Glutamatergic neuron (in vitro differentiated cells): ENCODE data around the gene MIOX. TPM values are rescaled to one million over a fixed set of nuclear protein-coding genes. Genes with fewer than 3 reads are reported as not detected.
A peak's percentile ranks its signal among the peaks of the same experiment; 100 is the strongest.

Experiments used
- DNase-seq: peaks from one replicate; pipeline ENCODE4 v3.0.0; 2022
- H3K27ac Mint-ChIP-seq: one replicate; pipeline ENCODE4 v1.8.0; 2020; ENCODE audit warnings: mild to moderate bottlenecking, mixed read lengths, inconsistent platforms; ENCODE audit not compliant: unreplicated experiment
- H3K27me3 Mint-ChIP-seq: one replicate; pipeline ENCODE4 v1.8.0; 2020; ENCODE audit warnings: mild to moderate bottlenecking, moderate library complexity, mixed read lengths, inconsistent platforms; ENCODE audit not compliant: unreplicated experiment
- H3K36me3 Mint-ChIP-seq: one replicate; pipeline ENCODE4 v1.8.0; 2020; ENCODE audit warnings: mild to moderate bottlenecking, mixed read lengths, inconsistent platforms; ENCODE audit not compliant: unreplicated experiment
- H3K4me1 Mint-ChIP-seq: one replicate; pipeline ENCODE4 v1.8.0; 2020; ENCODE audit warnings: mild to moderate bottlenecking, low read depth, mixed read lengths, inconsistent platforms; ENCODE audit not compliant: unreplicated experiment
- H3K4me3 Mint-ChIP-seq: one replicate; pipeline ENCODE4 v1.8.0; 2020; ENCODE audit warnings: mild to moderate bottlenecking, mixed read lengths, inconsistent platforms; ENCODE audit not compliant: unreplicated experiment
- H3K9me3 Mint-ChIP-seq: one replicate; pipeline ENCODE4 v1.8.0; 2020; ENCODE audit warnings: mild to moderate bottlenecking, moderate library complexity, mixed read lengths, inconsistent platforms; ENCODE audit not compliant: unreplicated experiment
- total RNA-seq: library from RNA; stranded (reverse); fragmentation: NEBNext Ultra II Directional; extraction: Animal tissue kit (Norgen Biotek cat#: 25700); gene quantifications from one replicate; pipeline ENCODE4 v1.2.1, GENCODE V29; 2021; ENCODE audit not compliant: unreplicated experiment
- TF ChIP-seq, protein P1 (sequence below): fragments of 200-600 bp; sonication (generic); IDR thresholded peaks from one replicate; pipeline ENCODE4 v1.5.0; 2021; ENCODE audit not compliant: partially characterized antibody, unreplicated experiment

The MIOX gene
- total RNA-seq, 1 donor from 2014 or later: 4.0 TPM

DNA sequence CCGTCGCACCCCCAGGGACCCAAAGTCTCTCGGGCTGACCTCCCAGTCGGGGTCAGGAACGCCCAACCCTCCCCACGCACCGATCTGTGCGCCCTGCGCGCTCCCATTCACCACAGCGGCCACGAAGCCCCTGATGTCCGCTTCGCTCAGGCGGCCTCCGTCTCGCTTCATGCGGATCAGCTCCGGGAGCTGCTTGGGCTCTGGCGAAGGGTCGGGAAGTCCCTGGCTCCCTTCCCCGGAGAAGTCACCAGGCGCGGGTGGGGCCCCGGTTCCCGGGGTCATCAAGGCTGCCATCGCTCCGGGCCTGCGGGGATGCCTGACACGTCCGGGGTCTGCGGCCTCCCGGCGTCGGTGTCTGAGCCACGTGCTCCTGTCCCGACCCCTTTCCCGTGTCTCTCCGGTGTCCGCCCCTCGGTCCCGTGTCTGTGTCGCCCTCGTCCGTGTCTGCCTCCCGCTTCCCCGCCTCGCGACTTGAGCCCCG is 42.8 kb downstream of the MIOX start:
- peaks cover 14% of the 10 kb centered on the region for H3K9me3 Mint-ChIP-seq
- H3K4me1 Mint-ChIP-seq: peaks cover 11% of the 10 kb centered on the region
- H3K27ac Mint-ChIP-seq: no peak overlapping the region
- H3K36me3 Mint-ChIP-seq: peaks cover 3% of the 10 kb centered on the region
- peaks cover 28% of the 10 kb centered on the region for H3K27me3 Mint-ChIP-seq
- DNase-seq: no peak
- TF ChIP-seq, protein P1, sequence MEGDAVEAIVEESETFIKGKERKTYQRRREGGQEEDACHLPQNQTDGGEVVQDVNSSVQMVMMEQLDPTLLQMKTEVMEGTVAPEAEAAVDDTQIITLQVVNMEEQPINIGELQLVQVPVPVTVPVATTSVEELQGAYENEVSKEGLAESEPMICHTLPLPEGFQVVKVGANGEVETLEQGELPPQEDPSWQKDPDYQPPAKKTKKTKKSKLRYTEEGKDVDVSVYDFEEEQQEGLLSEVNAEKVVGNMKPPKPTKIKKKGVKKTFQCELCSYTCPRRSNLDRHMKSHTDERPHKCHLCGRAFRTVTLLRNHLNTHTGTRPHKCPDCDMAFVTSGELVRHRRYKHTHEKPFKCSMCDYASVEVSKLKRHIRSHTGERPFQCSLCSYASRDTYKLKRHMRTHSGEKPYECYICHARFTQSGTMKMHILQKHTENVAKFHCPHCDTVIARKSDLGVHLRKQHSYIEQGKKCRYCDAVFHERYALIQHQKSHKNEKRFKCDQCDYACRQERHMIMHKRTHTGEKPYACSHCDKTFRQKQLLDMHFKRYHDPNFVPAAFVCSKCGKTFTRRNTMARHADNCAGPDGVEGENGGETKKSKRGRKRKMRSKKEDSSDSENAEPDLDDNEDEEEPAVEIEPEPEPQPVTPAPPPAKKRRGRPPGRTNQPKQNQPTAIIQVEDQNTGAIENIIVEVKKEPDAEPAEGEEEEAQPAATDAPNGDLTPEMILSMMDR: no peak
- H3K4me3 Mint-ChIP-seq: no peak overlapping the region

DNA sequence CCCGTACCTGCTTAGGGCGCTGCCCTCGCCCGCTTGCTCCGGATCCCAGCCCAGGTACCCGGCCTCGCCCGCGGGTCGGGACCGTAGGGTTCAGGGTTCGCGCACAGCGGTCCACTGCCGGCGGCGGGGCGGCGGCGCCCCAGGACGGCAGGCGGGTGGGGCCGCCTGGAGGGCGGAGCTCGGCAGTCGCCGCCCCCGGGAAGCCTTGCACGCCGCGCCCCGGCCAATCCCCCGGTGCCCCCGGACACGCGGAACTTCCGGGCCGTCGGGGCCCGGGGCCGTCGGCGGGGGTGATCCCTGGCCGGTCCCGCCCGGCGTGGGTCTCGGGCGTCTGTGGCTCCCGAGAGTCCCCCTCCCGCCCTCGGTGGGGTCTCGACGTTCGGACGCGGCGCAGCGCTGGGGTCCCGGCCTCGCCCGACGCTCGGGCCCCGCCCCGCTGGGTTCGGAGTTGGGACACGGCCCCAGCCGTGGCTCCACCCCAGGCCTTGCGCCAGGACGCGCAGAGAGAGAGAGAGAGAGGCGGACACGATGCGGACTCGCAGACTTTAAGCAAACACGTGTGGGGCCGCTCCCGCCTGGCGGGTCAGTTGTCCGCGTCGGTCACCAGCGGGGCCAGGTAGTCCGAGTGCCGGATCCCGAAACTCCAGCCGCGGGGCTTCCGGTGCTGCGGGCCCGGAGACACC is 43.4 kb downstream of the MIOX start, which contains the start of gene TYMP:
TYMP (minus strand) TSS at position 116 of the 683 bp plus-strand sequence. CDS start 303 bp downstream, outside the sequence.
- peak; percentile 24 for DNase-seq
- H3K27me3 Mint-ChIP-seq: peaks cover 25% of the 10 kb centered on the region
- no peaks in the 10 kb centered on the region for H3K36me3 Mint-ChIP-seq
- TF ChIP-seq, protein P1: no peak
- H3K4me1 Mint-ChIP-seq: peaks cover 8% of the 10 kb centered on the region
- H3K27ac Mint-ChIP-seq: no peak within 1 kb of the TSS
- H3K4me3 Mint-ChIP-seq: peak within 1 kb of the TSS; percentile 46
- peaks cover 10% of the 10 kb centered on the region for H3K9me3 Mint-ChIP-seq

GRCh38 chr22:50530580-50530876 is 43.9 kb downstream of the MIOX start:
- peaks cover 25% of the 10 kb centered on the region for H3K27me3 Mint-ChIP-seq
- peak overlapping the region; percentile 46 for H3K4me3 Mint-ChIP-seq
- DNase-seq: no peak
- TF ChIP-seq, protein P1: no peak
- peaks cover 10% of the 10 kb centered on the region for H3K9me3 Mint-ChIP-seq
- no peaks in the 10 kb centered on the region for H3K36me3 Mint-ChIP-seq
- no peak overlapping the region for H3K27ac Mint-ChIP-seq
- H3K4me1 Mint-ChIP-seq: peaks cover 8% of the 10 kb centered on the region

DNA sequence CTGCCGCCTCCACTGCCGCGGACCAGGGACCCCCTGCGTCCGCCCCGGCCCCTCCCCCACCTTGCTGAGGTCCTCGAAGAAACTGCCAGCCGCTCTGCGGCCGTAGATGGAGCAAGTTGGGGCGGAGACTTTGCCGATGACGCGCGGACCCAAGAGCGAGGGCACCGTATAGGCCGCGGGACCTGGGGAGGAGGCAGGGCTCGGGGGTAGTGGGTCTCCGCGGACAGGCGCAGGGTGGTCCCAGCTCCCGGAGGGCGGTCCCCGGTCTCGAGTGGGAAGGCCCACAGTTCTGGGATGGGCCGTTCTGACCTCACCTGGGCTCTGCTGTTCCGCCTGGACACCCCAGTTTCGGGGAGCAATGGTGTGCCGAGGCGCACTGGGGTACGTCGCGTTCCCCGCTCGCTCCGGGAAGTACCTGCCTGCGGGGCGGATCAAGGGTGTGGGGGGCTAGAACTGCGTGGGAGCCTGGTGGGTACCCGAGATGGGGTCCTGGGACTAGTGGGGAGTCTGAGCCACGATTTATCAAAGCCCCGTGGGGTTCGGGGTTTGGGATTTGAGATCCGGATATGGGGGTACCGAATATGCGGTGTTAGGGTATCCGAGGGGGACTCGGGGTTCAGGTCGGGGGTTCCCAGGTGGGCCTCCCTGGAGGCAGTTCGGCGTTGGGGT is 44.4 kb downstream of the MIOX start:
- peaks cover 10% of the 10 kb centered on the region for H3K9me3 Mint-ChIP-seq
- DNase-seq: peak; percentile 74
- peak overlapping the region; percentile 65 for H3K4me3 Mint-ChIP-seq
- H3K36me3 Mint-ChIP-seq: no peaks in the 10 kb centered on the region
- no peak overlapping the region for H3K27ac Mint-ChIP-seq
- peaks cover 25% of the 10 kb centered on the region for H3K27me3 Mint-ChIP-seq
- TF ChIP-seq, protein P1: no peak
- H3K4me1 Mint-ChIP-seq: peaks cover 8% of the 10 kb centered on the region

- H3K4me3 Mint-ChIP-seq: no peak overlapping the region
- H3K9me3 Mint-ChIP-seq: peaks cover 12% of the 10 kb centered on the region
- H3K4me1 Mint-ChIP-seq: peaks cover 8% of the 10 kb centered on the region
- peak; percentile 35 for DNase-seq
- TF ChIP-seq, protein P1: no peak
- peaks cover 25% of the 10 kb centered on the region for H3K27me3 Mint-ChIP-seq
- H3K27ac Mint-ChIP-seq: no peak overlapping the region
- H3K36me3 Mint-ChIP-seq: no peaks in the 10 kb centered on the region
These were observed 44.9 kb downstream of the MIOX start for GRCh38 chr22:50531546-50531961.
